H1 (cell line): ENCODE results near the gene COIL. TPM values are rescaled to one million over a fixed set of nuclear protein-coding genes. Genes with fewer than 3 reads are reported as not detected.

Experiments
- CTCF ChIA-PET: fragments of 300-600 bp; sonication (Branson Sonifier 250); formaldehyde crosslinking; loops from one replicate; lab custom pipeline; 2021; ENCODE audit not compliant: partially characterized antibody; lab: Charles Lee
- POLR2A ChIA-PET: fragments of 300-600 bp; sonication (Branson Sonifier 250); formaldehyde crosslinking; loops from one replicate; lab custom pipeline; 2021; ENCODE audit warnings: inconsistent platforms; ENCODE audit not compliant: partially characterized antibody; lab: Charles Lee
- DNase-seq, 2 experiments: peaks; one replicate each; pipeline versions ENCODE4 v3.0.0 to v3.0.0-alpha.2; 2010 to 2022; ENCODE audit warnings: low spot score in 2 of 2, low read depth in 1 of 2, mixed read lengths in 1 of 2
- FAIRE-seq: peaks from 2 replicates; lab custom pipeline; 2011; peaks lifted over from hg19 to GRCh38; lab: Jason Lieb, UNC
- H2AFZ ChIP-seq: 2 replicates; pipeline ENCODE4 v1.8.1; 2012; ENCODE audit warnings: low read length, inconsistent platforms
- H2AK5ac ChIP-seq: 2 replicates; pipeline ENCODE4 v1.6.1; 2013; ENCODE audit warnings: low read depth, low read length
- H2BK120ac ChIP-seq: replicated peaks from 2 replicates; pipeline ENCODE3; 2013; ENCODE audit warnings: low read depth, low read length, inconsistent platforms
- H2BK12ac ChIP-seq: 2 replicates; pipeline ENCODE4 v1.6.1; 2013; ENCODE audit warnings: low read depth, low read length
- H2BK15ac ChIP-seq: 2 replicates; pipeline ENCODE4 v1.6.1; 2013; ENCODE audit warnings: low read length
- H2BK20ac ChIP-seq: 2 replicates; pipeline ENCODE4 v1.6.1; 2013; ENCODE audit warnings: low read length
- H2BK5ac ChIP-seq: 2 replicates; pipeline ENCODE4 v1.6.1; 2013; ENCODE audit warnings: low read depth, low read length
- H3K14ac ChIP-seq: 2 replicates; pipeline ENCODE4 v1.6.1; 2013; ENCODE audit warnings: inconsistent platforms; ENCODE audit not compliant: insufficient read length
- H3K18ac ChIP-seq: 2 replicates; pipeline ENCODE4 v1.6.1; 2013; ENCODE audit warnings: low read length; ENCODE audit errors: extremely low read depth
- H3K23ac ChIP-seq: 2 replicates; pipeline ENCODE4 v1.6.1; 2013; ENCODE audit warnings: inconsistent platforms; ENCODE audit not compliant: insufficient read length
- H3K23me2 ChIP-seq: 2 replicates; pipeline ENCODE4 v1.6.1; 2013; ENCODE audit warnings: low read depth, low read length
- H3K27ac ChIP-seq: 2 replicates; pipeline ENCODE4 v1.6.1; 2011; ENCODE audit warnings: low read depth, low read length, inconsistent platforms
- H3K27me3 ChIP-seq, 4 experiments: replicated peaks in 1 of 4; 1 replicate in 1 of 4; 2 replicates in 3 of 4; pipeline versions ENCODE4 v1.6.1 to v1.8.1; 2011 to 2013; ENCODE audit warnings: low read length in 3 of 4, mild to moderate bottlenecking in 3 of 4, inconsistent platforms in 2 of 4, mixed read lengths in 2 of 4, moderate library complexity in 1 of 4; ENCODE audit not compliant: control insufficient read depth in 3 of 4, insufficient read depth in 3 of 4; ENCODE audit errors: extremely low read depth in 1 of 4
- H3K36me3 ChIP-seq, 4 experiments: 2 replicates each; pipeline versions ENCODE4 v1.6.1 to v1.8.1; 2011 to 2013; ENCODE audit warnings: mild to moderate bottlenecking in 4 of 4, low read length in 3 of 4, moderate library complexity in 2 of 4, control low read depth in 1 of 4, inconsistent platforms in 1 of 4; ENCODE audit not compliant: insufficient read depth in 4 of 4, control insufficient read depth in 2 of 4
- H3K4ac ChIP-seq: replicated peaks from 2 replicates; pipeline ENCODE3; 2013; ENCODE audit warnings: low read length, low read depth, mixed read lengths, inconsistent platforms; ENCODE audit not compliant: insufficient read length
- H3K4me1 ChIP-seq, 4 experiments: replicated peaks in 1 of 4; 1 replicate in 1 of 4; 2 replicates in 3 of 4; pipeline versions ENCODE4 v1.6.1 to v1.8.1; 2011 to 2013; ENCODE audit warnings: low read length in 3 of 4, inconsistent platforms in 2 of 4, mixed read lengths in 1 of 4; ENCODE audit not compliant: insufficient read depth in 4 of 4, control insufficient read depth in 3 of 4
- H3K4me2 ChIP-seq, 2 experiments: 2 replicates each; pipeline versions ENCODE4 v1.6.1 to v1.8.1; 2011 to 2013; ENCODE audit warnings: low read depth in 2 of 2, low read length in 2 of 2, control low read depth in 1 of 2, inconsistent platforms in 1 of 2, mild to moderate bottlenecking in 1 of 2; ENCODE audit not compliant: insufficient read depth in 1 of 2
- H3K4me3 ChIP-seq, 4 experiments: fragments of 200-600, 300-600 bp in 1 of 4; sonication (generic), shearing (Covaris generic), sonication (Bioruptor Twin) in 1 of 4; 2 replicates each; pipeline versions ENCODE4 v1.5.1 to v1.8.1; 2011 to 2016; ENCODE audit warnings: low read length in 4 of 4, low read depth in 3 of 4, control low read depth in 2 of 4, inconsistent platforms in 2 of 4, mild to moderate bottlenecking in 2 of 4, mixed read lengths in 1 of 4, moderate library complexity in 1 of 4; ENCODE audit not compliant: insufficient read depth in 2 of 4; ENCODE audit errors: extremely low read depth in 1 of 4
- H3K56ac ChIP-seq: replicated peaks from 2 replicates; pipeline ENCODE3; 2013; ENCODE audit warnings: low read depth, mild to moderate bottlenecking, mixed read lengths, low read length, inconsistent platforms; ENCODE audit not compliant: insufficient read length
- H3K79me1 ChIP-seq: 2 replicates; pipeline ENCODE4 v1.6.1; 2013; ENCODE audit warnings: low read depth, low read length, control low read depth
- H3K79me2 ChIP-seq, 2 experiments: 2 replicates each; pipeline versions ENCODE4 v1.6.1 to v1.8.1; 2012 to 2013; ENCODE audit warnings: low read length in 2 of 2, mild to moderate bottlenecking in 2 of 2, inconsistent platforms in 1 of 2; ENCODE audit not compliant: insufficient read depth in 2 of 2, control insufficient read depth in 1 of 2
- H3K9ac ChIP-seq, 4 experiments: replicated peaks in 1 of 4; 1 replicate in 1 of 4; 2 replicates in 3 of 4; pipeline versions ENCODE4 v1.6.1 to v1.8.1; 2011 to 2013; ENCODE audit warnings: low read depth in 3 of 4, low read length in 3 of 4, control low read depth in 2 of 4, mild to moderate bottlenecking in 2 of 4, moderate library complexity in 2 of 4, inconsistent platforms in 1 of 4; ENCODE audit errors: extremely low read depth in 1 of 4
- H3K9me3 ChIP-seq, 2 experiments: 2 replicates each; pipeline versions ENCODE4 v1.6.1 to v1.8.1; 2012 to 2013; ENCODE audit warnings: mild to moderate bottlenecking in 2 of 2, moderate library complexity in 2 of 2, control low read depth in 1 of 2, inconsistent platforms in 1 of 2, low read depth in 1 of 2, low read length in 1 of 2, mixed read lengths in 1 of 2; ENCODE audit not compliant: insufficient read depth in 2 of 2
- H4K20me1 ChIP-seq, 2 experiments: replicated peaks in 1 of 2; 2 replicates each; pipeline versions ENCODE3 to v1.8.1; 2011 to 2013; ENCODE audit warnings: inconsistent platforms in 2 of 2, low read length in 2 of 2, mild to moderate bottlenecking in 1 of 2; ENCODE audit not compliant: insufficient read depth in 2 of 2, control insufficient read depth in 1 of 2
- H4K5ac ChIP-seq: 2 replicates; pipeline ENCODE4 v1.6.1; 2013; ENCODE audit warnings: low read length, low read depth, mixed read lengths, inconsistent platforms; ENCODE audit not compliant: insufficient read length
- H4K8ac ChIP-seq: 2 replicates; pipeline ENCODE4 v1.8.0; 2013; ENCODE audit warnings: mild to moderate bottlenecking, moderate library complexity, low read length, inconsistent platforms; ENCODE audit not compliant: insufficient read depth; ENCODE audit errors: extremely low read depth
- H4K91ac ChIP-seq: replicated peaks from 2 replicates; pipeline ENCODE3; 2013; ENCODE audit warnings: low read length, mixed read lengths, inconsistent platforms; ENCODE audit not compliant: insufficient read length
- ASH2L ChIP-seq: fragments of 200-600, 300-600 bp; sonication (generic); IDR thresholded peaks from one replicate; pipeline ENCODE4 v1.7.1; 2017; ENCODE audit warnings: low read length
- NRF1 ChIP-seq: IDR thresholded peaks from 2 replicates; pipeline ENCODE4 v1.6.1; 2011; ENCODE audit warnings: mild to moderate bottlenecking, low read depth, low read length, improper control_type of control experiment
- WGBS, 2 experiments: shearing (Covaris generic) in 1 of 2; methylation state at CpG; one replicate each; pipeline versions ENCODE4 v1.1.6 to v1.1.7; 2013 to 2015; ENCODE audit warnings: low lambda C conversion rate in 2 of 2, mixed read lengths in 2 of 2, inconsistent platforms in 1 of 2, low coverage in 1 of 2, missing lambda C conversion rate in 1 of 2; ENCODE audit not compliant: insufficient replicate concordance in 2 of 2, insufficient coverage in 1 of 2, insufficient read length in 1 of 2; ENCODE audit errors: extremely low coverage in 1 of 2, missing lambda C conversion rate in 1 of 2; 5-methylcytosine and 5-hydroxymethylcytosine counted together
- polyA plus RNA-seq, 7 experiments: library from polyadenylated mRNA; depleted of rRNA in 3 of 7; stranded (reverse) in 5 of 7; unstranded in 2 of 7; fragments of >200 nt in 5 of 7; fragments of 200-250 nt in 2 of 7; gene quantifications; 1 replicate in 5 of 7; 2 replicates in 1 of 7; 4 replicates in 1 of 7; pipeline versions ENCODE4 v1.2.1 to v1.2.3, GENCODE V29; 2011 to 2013; ENCODE audit warnings: missing spikeins in 2 of 7, mixed read lengths in 2 of 7
- total RNA-seq: library from RNA; stranded (reverse); fragmentation: NEBNext Ultra II Directional; extraction: Animal tissue kit (Norgen Biotek cat#: 25700); gene quantifications from 2 replicates; pipeline ENCODE4 v1.2.1, GENCODE V29; 2021
- TF ChIP-seq, protein P1 (sequence below), 3 experiments: IDR thresholded peaks; 1 replicate in 2 of 3; 2 replicates in 1 of 3; pipeline versions ENCODE4 v1.5.1 to v1.6.1; 2011; ENCODE audit warnings: low read length in 3 of 3, mild to moderate bottlenecking in 3 of 3, inconsistent platforms in 2 of 3, low read depth in 1 of 3, moderate library complexity in 1 of 3; ENCODE audit not compliant: insufficient read depth in 1 of 3; ENCODE audit errors: control extremely low read depth in 1 of 3

Gene COIL
- total and polyA plus RNA-seq, 2 of the 8 experiments (the other 6 are each of a cell fraction or from before 2014, with no cell fraction given): 5.2 to 23.6 TPM

DNA sequence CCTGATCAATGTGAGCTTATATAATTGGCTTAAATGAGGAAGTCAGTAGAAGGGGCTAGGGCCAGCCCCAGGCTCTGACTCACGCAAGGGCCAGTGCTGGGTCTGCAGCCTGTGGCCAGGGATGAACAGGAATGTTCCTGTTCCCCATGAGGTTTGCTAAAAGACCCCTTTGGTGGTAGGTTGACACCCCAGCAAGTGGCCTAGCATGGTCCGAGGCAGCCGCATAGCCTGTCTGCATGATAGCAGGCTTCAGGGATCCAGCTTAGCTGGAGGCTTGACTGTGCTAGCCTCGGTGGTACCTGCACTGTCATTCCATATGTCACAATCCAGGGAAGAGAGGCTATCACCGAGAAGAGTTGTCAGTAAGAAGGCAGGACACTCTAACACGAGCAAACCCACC is 70.5 kb downstream of the COIL start:
- H3K4me3 ChIP-seq: no peak overlapping the region
- WGBS, 2 experiments: 83% methylated on average over 6 of the region's 6 CpGs; no CpG with 5 or more reads in 1 of the 2 experiments
- H3K36me3 ChIP-seq: peaks cover 3 to 28% (median 16%) of the 10 kb centered on the region in 4 experiments; a peak in 5 of 8 replicates
- POLR2A ChIA-PET: interaction anchor here (1.4 to 1.6 kb wide), 3 partner anchors 11 to 20 kb away, joined by 3 to 6 read pairs (median 5); no protein-coding TSS in a partner anchor
- H3K4me1 ChIP-seq: peaks cover 0 to 4% (median under 1%) of the 10 kb centered on the region in 4 experiments; a peak in 3 of 7 replicates
- H3K4ac ChIP-seq: no peak overlapping the region
- peak overlapping the region; percentile 58; the same call in 1 of the 2 replicates for H4K8ac ChIP-seq
- H4K20me1 ChIP-seq: peaks cover 0 to 2% of the 10 kb centered on the region in 2 experiments
- DNase-seq (no peak), FAIRE-seq (no peak)
- CTCF ChIA-PET: interaction anchor here (0.6 to 5.9 kb wide), 18 partner anchors 9 to 583 kb away, joined by 3 to 55 read pairs (median 6); partner anchors contain the start of genes DGKE and TRIM25
- no peaks in the 10 kb centered on the region for H3K79me2 ChIP-seq
- H3K79me1 ChIP-seq: no peaks in the 10 kb centered on the region; the same call in 1 of the 2 replicates
- no peak overlapping the region; a peak in 1 of 7 replicates for H3K9ac ChIP-seq
- no peak overlapping the region for H2AK5ac ChIP-seq
- no peak for TF ChIP-seq ASH2L
- TF ChIP-seq, protein P1, sequence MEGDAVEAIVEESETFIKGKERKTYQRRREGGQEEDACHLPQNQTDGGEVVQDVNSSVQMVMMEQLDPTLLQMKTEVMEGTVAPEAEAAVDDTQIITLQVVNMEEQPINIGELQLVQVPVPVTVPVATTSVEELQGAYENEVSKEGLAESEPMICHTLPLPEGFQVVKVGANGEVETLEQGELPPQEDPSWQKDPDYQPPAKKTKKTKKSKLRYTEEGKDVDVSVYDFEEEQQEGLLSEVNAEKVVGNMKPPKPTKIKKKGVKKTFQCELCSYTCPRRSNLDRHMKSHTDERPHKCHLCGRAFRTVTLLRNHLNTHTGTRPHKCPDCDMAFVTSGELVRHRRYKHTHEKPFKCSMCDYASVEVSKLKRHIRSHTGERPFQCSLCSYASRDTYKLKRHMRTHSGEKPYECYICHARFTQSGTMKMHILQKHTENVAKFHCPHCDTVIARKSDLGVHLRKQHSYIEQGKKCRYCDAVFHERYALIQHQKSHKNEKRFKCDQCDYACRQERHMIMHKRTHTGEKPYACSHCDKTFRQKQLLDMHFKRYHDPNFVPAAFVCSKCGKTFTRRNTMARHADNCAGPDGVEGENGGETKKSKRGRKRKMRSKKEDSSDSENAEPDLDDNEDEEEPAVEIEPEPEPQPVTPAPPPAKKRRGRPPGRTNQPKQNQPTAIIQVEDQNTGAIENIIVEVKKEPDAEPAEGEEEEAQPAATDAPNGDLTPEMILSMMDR (IDR thresholded peaks at IDR 0.05; ENCODE audit: control extremely low read depth in 1 of 3, insufficient read depth in 1 of 3, low read depth in 1 of 3, low read length in 3 of 3): no peak
- no peak for TF ChIP-seq NRF1
- no peak overlapping the region for H2BK20ac ChIP-seq
- H3K23me2 ChIP-seq: peaks cover 6% of the 10 kb centered on the region; the same call in 1 of the 2 replicates
- no peak overlapping the region for H3K56ac ChIP-seq
- H3K23ac ChIP-seq: no peak overlapping the region
- no peak overlapping the region for H3K14ac ChIP-seq
- no peak overlapping the region for H3K27ac ChIP-seq
- no peak overlapping the region for H2BK15ac ChIP-seq
- no peak overlapping the region for H3K18ac ChIP-seq
- H3K9me3 ChIP-seq: peaks cover 13 to 16% of the 10 kb centered on the region in 2 experiments
- H4K91ac ChIP-seq: no peak overlapping the region
- H2AFZ ChIP-seq: no peak overlapping the region
- no peak overlapping the region for H4K5ac ChIP-seq
- H3K4me2 ChIP-seq: no peak overlapping the region
- no peak overlapping the region for H2BK12ac ChIP-seq
- H2BK5ac ChIP-seq: no peak overlapping the region
- no peaks in the 10 kb centered on the region; a peak in 1 of 7 replicates for H3K27me3 ChIP-seq
- H2BK120ac ChIP-seq: no peak overlapping the region
